GM12878 (cell line): ENCODE measurements around the gene PI4KA. TPM values are rescaled to one million over a fixed set of nuclear protein-coding genes. Genes with fewer than 3 reads are reported as not detected.

Experiments used
- ATAC-seq: fragments of 200-7000 bp; cut with Tn5 transposase; 3 replicates; pipeline ENCODE4 v1.9.1; 2020; ENCODE audit warnings: mild to moderate bottlenecking, moderate library complexity
- BruUV-seq: library from RNA; stranded (reverse); fragments of 400-500 nt; replicated peaks from 2 replicates; lab custom pipeline; 2021; lab: Mats Ljungman, UMichigan
- CTCF ChIA-PET: fragments of 300-600 bp; sonication (Branson Sonifier 250); formaldehyde crosslinking; extraction: SDS; loops from one replicate; lab custom pipeline; 2021; ENCODE audit warnings: inconsistent platforms; lab: Yijun Ruan, JAX
- POLR2A ChIA-PET: fragments of 350-600 bp; formaldehyde crosslinking; extraction: SDS; loops from one replicate; lab custom pipeline; 2021; ENCODE audit warnings: inconsistent platforms; lab: Charles Lee
- RAD21 ChIA-PET: fragments of 300-600 bp; sonication (Branson Sonifier 250); formaldehyde crosslinking; loops from one replicate; lab custom pipeline; 2023; ENCODE audit warnings: antibody characterized with exemption; ENCODE audit not compliant: unreplicated experiment; lab: Charles Lee
- SMC1A ChIA-PET: fragments of 300-600 bp; sonication (Branson Sonifier 250); formaldehyde crosslinking; loops from one replicate; lab custom pipeline; 2023; ENCODE audit not compliant: unreplicated experiment, uncharacterized antibody; lab: Charles Lee
- DNase-seq: peaks from one replicate; pipeline ENCODE4 v3.0.0-alpha.2; 2011; ENCODE audit warnings: low read depth, low spot score
- FAIRE-seq: peaks from 3 replicates; lab custom pipeline; 2011; peaks lifted over from hg19 to GRCh38; lab: Jason Lieb, UNC
- H2AFZ ChIP-seq: 2 replicates; pipeline ENCODE4 v1.6.0; 2011; ENCODE audit warnings: low read depth, low read length, control low read depth; ENCODE audit not compliant: control insufficient read depth
- H3K27ac ChIP-seq: 2 replicates; pipeline ENCODE4 v1.5.1; 2011; ENCODE audit warnings: control low read depth; ENCODE audit not compliant: control insufficient read depth, insufficient read depth
- H3K27me3 ChIP-seq, 2 experiments: replicated peaks in 1 of 2; 2 replicates each; pipeline versions ENCODE4 v1.6.0 to v1.6.1; 2011; ENCODE audit warnings: low read length in 1 of 2; ENCODE audit not compliant: control insufficient read depth in 2 of 2, insufficient read depth in 2 of 2
- H3K36me3 ChIP-seq, 2 experiments: 2 replicates each; pipeline ENCODE4 v1.5.1; 2011; ENCODE audit warnings: low read length in 1 of 2; ENCODE audit not compliant: control insufficient read depth in 2 of 2, insufficient read depth in 2 of 2
- H3K4me1 ChIP-seq: 2 replicates; pipeline ENCODE4 v1.6.1; 2011; ENCODE audit warnings: mild to moderate bottlenecking, low read length, moderate library complexity, mixed read lengths; ENCODE audit not compliant: control insufficient read depth, insufficient read depth
- H3K4me2 ChIP-seq: 2 replicates; pipeline ENCODE4 v1.6.0; 2011; ENCODE audit warnings: control low read depth; ENCODE audit not compliant: control insufficient read depth, insufficient read depth
- H3K4me3 ChIP-seq: fragments of 200-600 bp; sonication (generic); 2 replicates; pipeline ENCODE4 v1.5.1; 2016
- H3K79me2 ChIP-seq: 2 replicates; pipeline ENCODE4 v1.6.0; 2011; ENCODE audit warnings: low read length; ENCODE audit not compliant: control insufficient read depth, insufficient read depth
- H3K9ac ChIP-seq: 2 replicates; pipeline ENCODE4 v1.8.0; 2011; ENCODE audit warnings: low read length, control low read depth, mixed read lengths; ENCODE audit not compliant: control insufficient read depth, insufficient read depth
- H3K9me3 ChIP-seq: replicated peaks from 3 replicates; pipeline ENCODE4 v1.5.1; 2011; ENCODE audit warnings: mild to moderate bottlenecking, low read length; ENCODE audit not compliant: control insufficient read depth, insufficient read depth
- H4K20me1 ChIP-seq: 2 replicates; pipeline ENCODE4 v1.6.0; 2011; ENCODE audit not compliant: control insufficient read depth, insufficient read depth
- EED ChIP-seq: sonication (generic); IDR thresholded peaks from 2 replicates; pipeline ENCODE4 v1.6.1; 2016; ENCODE audit warnings: antibody characterized with exemption, low read depth
- EP300 ChIP-seq, 2 experiments: fragments of 150-350 bp in 1 of 2; IDR thresholded peaks; 2 replicates each; pipeline ENCODE4 v1.6.1; 2011 to 2012; ENCODE audit warnings: low read depth in 2 of 2, low read length in 2 of 2, borderline replicate concordance in 1 of 2, improper control_type of control experiment in 1 of 2, inconsistent platforms in 1 of 2; ENCODE audit not compliant: control insufficient read depth in 1 of 2
- ETV6 ChIP-seq, 2 experiments: fragments of 450-650 bp in 1 of 2; IDR thresholded peaks in 1 of 2; conservative IDR thresholded peaks in 1 of 2; 2 replicates each; pipeline ENCODE4 v1.6.1; 2014; ENCODE audit warnings: antibody characterized with exemption in 1 of 2, borderline replicate concordance in 1 of 2, low read depth in 1 of 2, mild to moderate bottlenecking in 1 of 2, moderate library complexity in 1 of 2
- FOS ChIP-seq: IDR thresholded peaks from 3 replicates; pipeline ENCODE4 v1.6.1; 2011; ENCODE audit warnings: borderline replicate concordance; ENCODE audit not compliant: insufficient read length; ENCODE audit errors: extremely low read depth
- FOXK2 ChIP-seq: fragments of 450-650 bp; IDR thresholded peaks from 2 replicates; pipeline ENCODE4 v1.6.1; 2017; ENCODE audit warnings: mild to moderate bottlenecking, moderate library complexity
- MYB ChIP-seq: fragments of 150-350 bp; IDR thresholded peaks from 2 replicates; pipeline ENCODE4 v1.6.1; 2014; ENCODE audit warnings: mild to moderate bottlenecking, low read depth, low read length, borderline replicate concordance
- NFIC ChIP-seq: IDR thresholded peaks from 2 replicates; pipeline ENCODE4 v1.6.1; 2012; ENCODE audit warnings: low read depth, mild to moderate bottlenecking, inconsistent platforms, low read length, moderate library complexity
- POLR2AphosphoS2 ChIP-seq: IDR thresholded peaks from 2 replicates; pipeline ENCODE4 v1.6.1; 2011; ENCODE audit warnings: low read depth, mild to moderate bottlenecking, low read length, improper control_type of control experiment, moderate library complexity
- RB1 ChIP-seq: fragments of 450-650 bp; formaldehyde crosslinking; IDR thresholded peaks from 2 replicates; pipeline ENCODE4 v1.6.1; 2017; ENCODE audit warnings: mild to moderate bottlenecking, borderline replicate concordance
- SIN3A ChIP-seq: IDR thresholded peaks from 2 replicates; pipeline ENCODE4 v1.6.1; 2012; ENCODE audit warnings: low read depth, low read length, improper control_type of control experiment
- SMAD5 ChIP-seq: IDR thresholded peaks from 2 replicates; pipeline ENCODE4 v1.6.1; 2016; ENCODE audit warnings: antibody characterized with exemption, low read depth
- WGBS: methylation state at CpG from one replicate; pipeline ENCODE4 v1.1.6; 2016; ENCODE audit warnings: low lambda C conversion rate; ENCODE audit not compliant: insufficient replicate concordance, insufficient coverage; ENCODE audit errors: missing lambda C conversion rate; 5-methylcytosine and 5-hydroxymethylcytosine counted together
- in situ Hi-C: fragments of 300-500 bp; cut with MboI; formaldehyde crosslinking; loops from 9 replicates; pipeline ENCODE4 v1.14.3; 2018; ENCODE audit warnings: mixed read lengths
- intact Hi-C: fragments of 100-400 bp; cut with micrococcal nuclease; formaldehyde crosslinking; loops from one replicate; pipeline ENCODE4 v1.14.2; 2022; ENCODE audit not compliant: unreplicated experiment
- polyA plus RNA-seq, 11 experiments: library from polyadenylated mRNA; depleted of rRNA in 4 of 11; unstranded in 6 of 11; stranded (reverse) in 5 of 11; fragments of >200 nt; fragmentation: Nextera tagmentation in 4 of 11; fragmentation: Illumina TruSeq in 1 of 11; extraction: Ambion mirVana in 4 of 11; extraction: Trizol in 1 of 11; gene quantifications; 1 replicate in 1 of 11; 2 replicates in 10 of 11; pipeline versions ENCODE4 v1.2.1 to v1.2.3, GENCODE V29; 2011 to 2016; ENCODE audit warnings: inconsistent platforms in 2 of 11, missing spikeins in 2 of 11, low read depth in 1 of 11
- total RNA-seq, 4 experiments: library from RNA; depleted of rRNA in 3 of 4; stranded (reverse); fragments of >200 nt in 3 of 4; fragmentation: Illumina TruSeq in 1 of 4; extraction: Trizol in 1 of 4; gene quantifications; 2 replicates each; pipeline versions ENCODE4 v1.2.1 to v1.2.3, GENCODE V29; 2013 to 2021
- TF ChIP-seq, protein P1 (sequence below): fragments of 450-650 bp; IDR thresholded peaks from 2 replicates; pipeline ENCODE4 v1.6.1; 2017; ENCODE audit warnings: mild to moderate bottlenecking

Gene PI4KA
- total and polyA plus RNA-seq, 10 of the 15 experiments (the other 5 are each of a cell fraction or from before 2014, with no cell fraction given): 4.2 to 78.4 (median 42.1) TPM

DNA sequence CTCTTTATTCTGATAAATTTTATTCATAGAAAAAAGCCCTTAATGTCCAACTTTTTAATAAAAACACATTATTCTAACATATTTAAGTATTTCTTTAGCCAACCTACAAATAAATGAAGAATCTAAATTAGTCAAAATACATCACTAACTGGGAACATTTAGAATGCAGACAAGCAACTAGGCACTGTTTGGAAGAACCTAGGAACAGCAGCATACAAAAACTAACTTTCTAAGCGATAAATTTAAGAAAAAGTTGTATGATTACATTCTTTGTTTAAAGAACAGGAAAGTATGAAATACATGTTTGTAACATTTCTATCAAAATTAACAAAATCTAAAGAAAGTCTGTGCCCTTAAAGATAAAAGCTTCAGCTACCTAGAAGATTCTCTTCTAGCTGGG is 35.3 kb downstream of the PI4KA start:
- no peak for FAIRE-seq
- BruUV-seq: no TSS peak
- intact Hi-C loops: no loop called here

More for the DNA sequence above, 35.3 kb downstream of the PI4KA start:
- no peaks in the 10 kb centered on the region for H3K27me3 ChIP-seq
- no peak overlapping the region for H3K27ac ChIP-seq
- WGBS: 100% methylated on average over 1 of the region's 1 CpG
- no peaks in the 10 kb centered on the region for H4K20me1 ChIP-seq
- in situ Hi-C loops: no loop called here
- H3K9me3 ChIP-seq: no peaks in the 10 kb centered on the region
- H2AFZ ChIP-seq: no peak overlapping the region
- H3K4me3 ChIP-seq: no peak overlapping the region
- ATAC-seq (no peak), DNase-seq (no peak)
- H3K36me3 ChIP-seq: peaks cover 6% of the 10 kb centered on the region in 2 experiments
- no peak overlapping the region for H3K9ac ChIP-seq
- POLR2A ChIA-PET: no interaction called here
- no peak for TF ChIP-seq FOXK2
- TF ChIP-seq, protein P1, sequence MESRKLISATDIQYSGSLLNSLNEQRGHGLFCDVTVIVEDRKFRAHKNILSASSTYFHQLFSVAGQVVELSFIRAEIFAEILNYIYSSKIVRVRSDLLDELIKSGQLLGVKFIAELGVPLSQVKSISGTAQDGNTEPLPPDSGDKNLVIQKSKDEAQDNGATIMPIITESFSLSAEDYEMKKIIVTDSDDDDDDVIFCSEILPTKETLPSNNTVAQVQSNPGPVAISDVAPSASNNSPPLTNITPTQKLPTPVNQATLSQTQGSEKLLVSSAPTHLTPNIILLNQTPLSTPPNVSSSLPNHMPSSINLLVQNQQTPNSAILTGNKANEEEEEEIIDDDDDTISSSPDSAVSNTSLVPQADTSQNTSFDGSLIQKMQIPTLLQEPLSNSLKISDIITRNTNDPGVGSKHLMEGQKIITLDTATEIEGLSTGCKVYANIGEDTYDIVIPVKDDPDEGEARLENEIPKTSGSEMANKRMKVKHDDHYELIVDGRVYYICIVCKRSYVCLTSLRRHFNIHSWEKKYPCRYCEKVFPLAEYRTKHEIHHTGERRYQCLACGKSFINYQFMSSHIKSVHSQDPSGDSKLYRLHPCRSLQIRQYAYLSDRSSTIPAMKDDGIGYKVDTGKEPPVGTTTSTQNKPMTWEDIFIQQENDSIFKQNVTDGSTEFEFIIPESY: no peak
- no peak for TF ChIP-seq NFIC
- TF ChIP-seq EED: no peak
- TF ChIP-seq FOS: no peak
- no peak for TF ChIP-seq SIN3A
- TF ChIP-seq SMAD5: no peak
- TF ChIP-seq ETV6 (conservative IDR thresholded peaks at IDR 0.05 in 1 of 2, IDR thresholded peaks at IDR 0.05 in 1 of 2; ENCODE audit: borderline replicate concordance in 1 of 2, low read depth in 1 of 2): no peak
- no peak for TF ChIP-seq MYB
- TF ChIP-seq POLR2AphosphoS2: no peak
- no peak for TF ChIP-seq RB1
- TF ChIP-seq EP300 (IDR thresholded peaks at IDR 0.05; ENCODE audit: borderline replicate concordance in 1 of 2, control insufficient read depth in 1 of 2, low read depth in 2 of 2, low read length in 2 of 2): no peak
- TF ChIP-seq, all 136 proteins: peak for 0
- Histone ChIP-seq H3K4me1 (no peaks in the 10 kb centered on the region), H3K4me2 (no peak overlapping the region), H3K79me2 (no peaks in the 10 kb centered on the region)
- RAD21 ChIA-PET: no interaction called here
- SMC1A ChIA-PET: no interaction called here
- CTCF ChIA-PET: no interaction called here
